ENCODE measurements around the gene CPVL.

CPVL gene

DNA sequence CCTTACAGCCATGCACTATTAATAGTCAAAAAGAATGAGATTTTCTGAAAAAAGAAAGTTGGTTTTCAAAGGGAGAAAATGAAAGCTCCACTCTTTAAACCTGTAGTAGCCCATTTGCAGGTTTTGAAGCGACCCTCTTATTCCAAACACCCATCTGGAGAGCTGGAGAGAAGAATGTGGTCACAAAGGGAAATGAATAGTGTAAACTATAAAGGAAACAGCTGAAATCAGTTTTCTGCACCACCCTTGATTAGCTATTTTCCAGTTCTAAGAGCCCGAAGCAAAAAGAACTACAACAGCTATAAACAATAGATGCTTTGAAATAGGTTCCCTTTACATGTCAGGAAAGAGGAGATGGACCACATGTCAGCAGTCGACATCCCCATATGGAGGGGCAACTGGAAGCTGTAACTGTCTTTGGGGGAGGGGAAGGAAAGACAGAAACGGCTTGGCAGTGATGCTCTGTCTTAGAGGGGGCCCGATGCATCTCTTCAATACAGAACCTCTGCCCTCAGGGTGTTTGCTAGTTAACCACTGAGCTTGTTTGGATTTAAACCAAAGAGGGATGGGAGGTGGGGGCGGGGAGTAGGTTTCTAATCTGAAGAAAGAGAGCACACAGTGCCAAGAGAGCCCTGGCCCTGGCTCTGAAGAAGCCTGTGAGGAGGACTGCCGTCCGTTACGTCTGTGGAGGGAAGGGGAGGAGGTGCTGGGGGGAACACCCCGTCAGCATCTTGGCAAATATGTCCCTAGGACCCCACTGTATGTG lies 55.3 kb downstream of the CPVL start:
- no peak for DNase-seq (ENCODE audit: low read depth)

DNA sequence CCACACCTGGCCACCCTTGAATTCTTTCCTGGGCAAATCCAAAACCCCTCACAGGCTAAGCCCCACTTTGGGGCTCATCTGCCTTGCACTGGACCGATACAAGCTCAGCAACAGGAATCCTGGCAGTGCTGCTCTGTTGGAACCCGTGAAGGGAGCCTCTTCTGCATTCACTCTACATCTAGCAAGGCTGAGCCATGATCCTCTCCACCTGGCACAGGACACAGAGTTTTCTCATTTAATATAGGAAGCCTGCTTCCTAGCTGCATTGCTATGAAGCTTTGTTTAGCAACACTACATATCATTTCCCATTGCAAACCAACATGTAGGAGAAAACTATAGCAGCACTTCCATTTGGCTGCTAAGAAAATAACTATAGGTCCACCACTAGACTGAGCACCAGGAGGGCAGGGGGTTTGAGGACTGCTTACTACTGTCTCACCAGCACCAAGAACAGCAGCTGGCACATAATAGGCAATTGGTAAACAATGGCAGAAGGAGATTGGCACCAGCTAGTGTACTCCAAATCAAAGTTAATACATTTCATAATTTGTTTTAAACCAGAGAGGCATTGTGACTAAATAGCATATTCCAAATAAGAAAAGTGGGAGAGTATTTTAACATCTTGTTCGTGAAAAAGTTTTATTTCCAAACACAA lies 56.1 kb downstream of the CPVL start:
- no peak for DNase-seq (ENCODE audit: low read depth)

DNA sequence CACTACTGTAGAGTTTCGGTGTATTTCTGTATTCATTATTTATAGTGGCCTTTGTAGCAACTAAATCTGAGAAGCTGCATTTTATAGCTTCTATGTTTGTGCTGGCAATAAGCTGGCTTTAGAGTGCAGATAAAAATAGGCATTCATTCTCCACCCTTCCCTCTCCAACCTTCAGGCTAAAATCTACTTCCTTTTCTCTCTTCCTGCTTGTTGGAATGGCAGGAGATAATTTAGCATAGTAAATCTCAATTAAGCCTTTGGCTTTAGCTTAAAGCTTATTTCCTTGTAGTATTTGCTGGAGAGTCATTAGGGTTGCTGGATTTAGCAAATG lies 58.5 kb downstream of the CPVL start:
- DNase-seq (ENCODE audit: low read depth): no peak

DNA sequence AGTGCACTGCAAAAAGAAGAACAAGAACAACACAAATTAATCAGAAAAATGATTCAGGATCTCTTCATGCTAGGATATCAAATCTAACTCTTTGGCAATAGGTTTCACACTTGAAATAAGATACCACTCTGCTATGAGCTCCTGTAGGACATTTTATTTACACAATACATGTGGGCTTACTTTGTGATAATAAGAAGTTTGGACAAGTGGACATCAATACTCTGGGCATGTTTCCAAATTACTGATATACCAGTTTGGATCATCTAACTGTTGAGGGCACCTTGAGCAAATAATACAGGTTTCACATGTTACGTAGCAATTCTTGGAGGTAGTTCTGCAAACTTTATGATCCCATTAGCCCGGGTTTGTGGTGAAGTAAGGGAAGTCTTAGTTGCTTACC lies 59.8 kb downstream of the CPVL start:
- DNase-seq (ENCODE audit: low read depth): no peak

DNA sequence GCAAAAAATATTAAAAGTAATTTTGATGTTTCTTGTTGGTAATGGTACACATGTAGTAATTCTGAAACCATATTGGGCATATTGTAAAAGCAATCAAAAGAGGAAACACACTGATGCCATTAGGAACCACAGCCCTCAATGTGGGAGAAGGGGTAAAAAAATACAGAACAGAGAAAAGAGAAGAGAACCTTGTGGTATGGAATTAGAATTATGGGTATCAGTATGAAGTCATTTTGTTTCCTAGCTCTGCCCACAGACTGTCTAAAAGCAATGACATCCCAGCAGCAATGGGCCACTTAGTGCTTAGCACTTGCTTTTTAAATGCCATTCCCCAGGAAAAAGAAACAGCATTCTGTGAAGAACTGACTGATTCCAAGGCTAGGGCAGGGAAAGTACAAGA lies 61.5 kb downstream of the CPVL start:
- DNase-seq (ENCODE audit: low read depth): no peak

DNA sequence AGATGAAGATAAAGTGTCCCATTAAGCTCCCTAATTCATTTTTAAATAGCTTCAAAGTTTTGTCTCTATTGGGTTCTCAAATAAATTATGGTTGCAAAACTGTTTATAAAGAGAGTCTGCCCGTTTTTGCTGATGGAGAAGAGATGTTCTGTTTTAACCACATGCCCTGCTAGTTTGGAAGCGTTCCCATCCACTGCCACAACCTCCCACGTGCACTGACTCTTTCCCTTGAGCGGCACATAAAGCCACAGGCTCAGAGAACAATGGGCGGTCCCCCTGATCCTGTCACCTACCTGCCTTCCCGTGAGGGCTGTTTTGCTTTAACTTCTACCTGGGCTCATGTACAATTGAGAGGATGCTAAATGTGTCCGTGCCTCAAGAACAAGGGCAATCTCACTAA lies 65.5 kb downstream of the CPVL start:
- DNase-seq (ENCODE audit: low read depth): no peak

DNA sequence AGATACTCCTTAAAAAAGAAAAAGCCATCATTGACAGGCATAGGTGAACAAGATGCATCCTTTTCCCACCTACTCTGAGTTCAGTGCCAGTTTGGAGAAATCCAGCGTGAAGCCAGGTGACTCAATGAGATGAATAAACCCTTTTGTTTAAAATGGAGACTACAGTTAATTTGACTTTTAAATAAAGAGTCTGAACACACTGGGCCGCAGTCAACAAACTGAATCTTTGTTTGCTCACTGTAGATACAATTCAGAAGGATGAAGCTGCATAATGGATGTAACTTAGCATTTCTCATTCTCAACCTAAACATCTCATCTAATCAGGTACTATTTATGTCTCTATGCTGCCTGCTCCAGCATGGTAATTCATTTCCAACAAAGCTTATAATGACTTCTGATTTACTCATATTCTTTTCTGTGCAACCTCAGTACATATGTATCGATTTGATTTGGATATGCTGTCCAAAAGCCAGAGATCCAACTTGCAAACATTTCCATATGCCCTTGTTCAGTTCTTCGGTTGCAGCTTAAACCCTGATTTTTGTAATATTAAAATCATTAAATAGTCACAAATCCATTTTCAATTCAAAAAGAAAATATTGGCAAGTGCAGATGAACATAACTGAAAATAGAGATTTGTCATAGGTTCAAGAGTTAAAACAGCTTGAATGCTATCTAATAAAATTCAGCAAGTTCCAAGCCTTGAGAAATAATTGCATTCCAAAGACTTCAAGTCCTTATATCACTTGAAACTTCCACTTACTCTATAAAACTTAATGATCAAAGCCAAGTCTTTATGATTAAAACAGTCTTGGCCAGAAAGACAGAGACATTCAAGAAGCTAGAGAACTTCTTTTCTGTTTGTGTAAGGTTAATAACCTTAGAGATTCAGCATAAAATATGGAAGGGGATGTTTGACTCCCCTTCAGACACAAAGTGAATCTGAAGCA lies 67.8 kb downstream of the CPVL start:
- DNase-seq (ENCODE audit: low read depth): no peak

DNA sequence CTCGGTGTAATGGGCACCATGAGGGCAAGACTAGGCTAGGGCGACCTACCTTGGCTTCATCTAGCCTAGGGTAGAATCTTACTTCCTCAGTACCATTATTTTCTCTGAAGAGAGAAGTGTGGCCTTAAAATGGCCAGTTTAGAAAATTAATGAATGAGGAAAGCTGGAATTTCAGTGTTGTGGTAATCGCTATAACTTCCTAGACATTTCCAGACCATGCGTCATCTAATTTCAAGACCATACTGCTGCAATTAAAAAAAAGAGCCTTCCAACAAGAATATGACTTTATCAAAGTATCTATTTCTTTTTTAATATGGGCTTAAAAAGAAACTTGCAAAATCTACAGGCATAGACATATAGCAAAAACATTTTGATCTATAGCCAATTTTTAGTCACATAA lies 68.5 kb downstream of the CPVL start:
- no peak for DNase-seq (ENCODE audit: low read depth)

DNA sequence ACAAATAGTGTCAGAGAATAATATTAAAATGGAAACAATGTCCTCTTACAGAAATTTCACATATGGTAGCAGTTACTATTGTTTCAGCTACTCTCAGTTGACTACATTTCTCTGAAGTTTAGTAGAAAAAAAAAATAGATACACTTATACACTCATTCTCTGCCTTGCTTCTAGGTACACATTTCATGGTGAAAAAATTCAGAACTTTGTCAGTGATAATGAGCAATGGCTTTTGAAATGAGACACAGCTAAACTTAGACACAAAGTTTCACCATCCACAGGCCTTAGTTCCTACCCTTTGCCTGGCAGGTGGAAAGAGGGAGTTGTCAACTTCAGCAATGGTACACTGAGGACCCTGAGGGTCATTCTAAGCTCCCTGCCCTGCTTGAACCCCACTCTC lies 69.2 kb downstream of the CPVL start:
- no peak for DNase-seq (ENCODE audit: low read depth)

DNA sequence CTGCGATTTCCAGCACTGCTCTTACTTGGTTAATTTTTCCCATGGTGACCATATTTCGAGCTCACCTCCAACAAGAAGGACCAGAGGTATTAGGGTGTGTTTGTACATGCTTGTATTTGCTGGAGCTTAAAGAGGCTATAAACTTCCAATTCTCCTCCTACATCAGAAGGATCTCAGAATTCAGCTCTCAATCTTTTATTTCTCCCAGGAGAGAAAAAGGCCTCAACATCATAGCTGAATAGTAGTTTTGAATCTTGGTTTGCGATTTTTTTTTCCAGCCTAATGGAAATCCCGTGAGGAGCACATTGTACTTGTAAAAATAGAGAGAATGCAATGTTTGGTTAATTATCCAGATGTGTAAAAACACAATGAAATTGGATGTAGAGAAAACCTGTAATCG lies 69.7 kb downstream of the CPVL start:
- no peak for DNase-seq (ENCODE audit: low read depth)

DNA sequence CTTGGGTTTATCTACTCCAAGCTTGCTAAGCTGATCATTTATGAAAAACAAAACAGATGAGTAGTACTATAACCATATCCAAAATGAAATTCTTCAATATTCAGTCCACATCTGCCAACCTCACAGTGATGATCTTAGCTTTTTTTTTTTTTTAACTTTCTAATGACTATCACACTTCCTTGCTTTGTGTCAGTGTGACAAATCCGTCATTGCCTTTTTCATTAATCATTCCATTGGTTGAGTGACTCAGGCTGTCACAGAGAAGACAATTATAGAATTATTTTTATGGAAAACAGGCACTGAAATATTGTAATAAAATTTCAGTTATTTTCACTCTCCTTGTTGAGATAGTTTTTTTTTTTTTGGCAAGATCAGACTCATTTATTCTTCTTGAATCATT lies 70.7 kb downstream of the CPVL start:
- no peak for DNase-seq (ENCODE audit: low read depth)

DNA sequence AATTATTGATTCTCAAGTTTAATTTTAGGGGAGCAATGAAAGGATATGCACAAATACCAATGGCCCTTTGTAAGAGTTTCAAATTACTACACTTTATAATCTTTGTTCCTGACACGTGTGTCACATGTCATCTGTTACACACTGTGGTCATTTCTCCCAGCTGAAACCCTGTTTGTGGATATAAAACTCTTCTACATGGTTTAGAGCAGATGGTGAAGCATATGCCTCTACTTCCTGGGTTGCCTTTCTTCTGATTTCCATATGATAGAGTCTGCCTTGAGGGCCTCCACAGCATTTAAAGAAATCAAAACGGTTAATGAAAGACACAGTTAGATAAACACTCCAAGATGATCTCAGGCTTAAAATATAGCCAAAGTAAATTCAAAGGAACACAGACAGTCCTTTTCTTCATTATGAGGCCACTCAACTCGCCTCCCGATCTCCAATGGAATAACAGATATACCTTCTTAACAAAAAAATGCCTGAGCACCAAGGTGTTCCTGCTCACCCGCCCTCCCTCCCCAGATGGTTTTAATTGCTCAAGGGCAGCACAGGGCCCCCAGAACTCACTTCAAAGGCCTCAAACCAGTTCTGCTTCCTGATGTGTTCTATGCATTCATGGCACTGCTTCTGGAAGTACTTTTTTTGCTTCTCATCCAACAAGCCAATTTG lies 75.0 kb downstream of the CPVL start:
- no peak for DNase-seq (ENCODE audit: low read depth)

DNA sequence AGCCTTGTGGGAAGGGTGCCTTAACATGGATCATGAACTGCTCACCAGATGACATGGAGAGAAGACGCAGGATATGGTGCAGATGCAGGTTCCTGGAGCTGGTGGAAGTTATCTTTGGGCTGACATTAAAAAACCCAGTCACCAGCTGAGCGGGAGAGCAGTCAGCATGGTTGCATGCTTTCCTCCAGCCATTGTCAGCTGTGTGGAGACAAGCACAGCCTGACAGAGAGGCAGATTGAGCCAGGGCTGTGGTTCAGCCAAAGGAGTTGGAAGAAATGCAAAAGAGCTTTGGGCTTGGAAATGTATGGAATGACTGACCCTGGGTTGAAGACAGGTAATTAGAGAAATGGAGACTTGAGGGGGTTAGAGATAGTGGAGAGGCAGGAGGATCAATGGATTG lies 79.7 kb downstream of the CPVL start:
- DNase-seq (ENCODE audit: low read depth): no peak

DNA sequence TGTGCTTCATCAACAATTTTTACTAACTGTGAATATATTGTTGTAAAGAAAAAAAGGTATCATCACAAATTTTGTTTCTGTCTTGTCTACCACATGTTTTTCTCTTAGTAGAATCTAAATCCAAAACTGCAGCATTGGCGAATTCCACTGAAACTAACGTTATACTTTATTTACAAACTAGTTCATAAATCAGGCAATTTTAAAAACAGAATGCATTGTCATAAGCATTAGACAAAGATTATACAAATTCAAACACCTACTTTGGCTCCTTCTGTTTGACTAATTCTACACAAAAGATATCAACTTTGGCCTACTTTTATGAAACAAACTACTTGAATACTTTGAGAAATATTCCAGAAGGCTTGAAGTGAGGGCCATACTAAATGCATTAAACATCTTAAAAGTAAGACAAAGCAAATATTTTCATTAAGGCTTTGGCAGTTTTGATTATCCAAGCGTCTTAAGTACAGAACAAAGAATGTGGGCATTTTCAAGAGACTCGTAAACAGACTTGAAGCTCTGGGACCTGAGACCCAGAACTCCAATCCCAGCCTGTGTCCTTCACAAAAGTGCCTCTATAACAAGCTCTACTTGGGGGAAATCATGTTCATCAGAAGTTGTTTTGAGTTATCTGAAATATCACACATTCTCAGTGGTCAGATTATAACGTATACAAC lies 81.0 kb downstream of the CPVL start:
- no peak for DNase-seq (ENCODE audit: low read depth)

DNA sequence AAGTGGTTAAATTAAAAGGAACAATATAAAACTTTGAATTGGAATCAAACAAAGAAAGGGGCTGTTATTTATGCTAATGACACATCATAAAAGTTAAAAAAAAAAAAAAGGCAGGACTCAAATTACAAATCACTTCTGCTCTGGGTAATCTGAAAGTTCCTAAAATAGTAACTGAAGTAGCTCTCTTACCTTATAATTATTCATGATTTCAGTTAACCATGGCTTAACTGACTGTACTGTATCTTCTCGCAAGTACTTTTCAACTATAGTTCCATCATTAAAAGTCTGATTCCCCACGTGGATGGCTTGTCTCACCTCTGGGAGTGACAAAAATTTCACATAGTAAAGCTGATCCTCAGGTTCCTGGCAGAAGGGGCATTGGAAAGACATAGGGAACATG lies 82.5 kb downstream of the CPVL start:
- no peak for DNase-seq (ENCODE audit: low read depth)

DNA sequence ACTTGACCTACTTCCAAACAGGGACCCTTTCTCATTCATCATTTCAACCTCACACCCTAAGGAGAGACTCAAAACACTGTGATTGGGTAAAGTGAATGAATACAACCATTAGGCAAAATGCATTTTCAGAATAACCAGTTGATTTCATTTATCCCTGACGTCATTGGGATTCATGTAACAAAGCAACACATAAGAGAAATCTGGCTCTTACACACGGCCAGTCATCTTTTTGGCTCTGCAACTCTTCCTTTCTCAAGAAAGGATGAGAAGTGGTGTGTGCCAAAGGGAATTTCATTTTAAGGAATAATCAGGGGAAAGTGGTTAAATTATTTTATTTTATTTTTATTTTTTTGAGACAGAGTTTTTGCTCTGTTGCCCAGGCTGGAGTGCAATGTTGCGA lies 83.1 kb downstream of the CPVL start:
- no peak for DNase-seq (ENCODE audit: low read depth)

DNA sequence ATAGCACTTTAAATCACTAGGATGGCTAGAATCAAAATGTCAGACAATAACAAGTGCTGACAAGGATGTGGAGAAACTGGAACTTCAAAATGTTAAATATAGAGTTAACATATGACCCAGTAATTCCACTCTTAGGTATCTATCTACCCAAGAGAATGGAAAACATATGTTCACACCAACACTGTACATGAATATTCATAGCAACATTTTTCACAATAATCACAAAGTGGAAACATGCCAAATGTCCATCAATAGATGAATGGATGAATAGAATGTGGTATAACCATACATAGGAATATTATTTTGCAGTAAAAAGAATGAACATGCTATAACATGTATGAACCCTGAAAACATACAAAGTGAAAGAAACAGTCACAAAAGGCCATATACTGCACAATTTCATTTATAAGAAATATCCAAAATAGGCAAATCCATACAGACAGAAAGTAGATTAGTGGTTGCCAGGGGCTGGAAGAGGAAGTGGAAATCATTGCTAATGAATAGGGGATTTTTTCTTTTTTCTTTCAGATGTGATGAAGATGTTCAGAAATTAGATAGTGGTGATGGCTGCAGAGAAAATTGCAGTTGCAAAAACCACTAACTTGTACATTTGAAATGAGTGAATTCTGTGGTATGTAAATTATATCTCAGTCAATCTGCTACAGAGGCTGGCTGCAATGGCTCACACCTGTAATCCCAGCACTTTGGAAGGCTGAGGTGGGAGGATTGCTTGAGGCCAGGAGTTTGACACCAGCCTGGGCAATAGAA lies 93.0 kb downstream of the CPVL start:
- DNase-seq (ENCODE audit: low read depth): no peak

DNA sequence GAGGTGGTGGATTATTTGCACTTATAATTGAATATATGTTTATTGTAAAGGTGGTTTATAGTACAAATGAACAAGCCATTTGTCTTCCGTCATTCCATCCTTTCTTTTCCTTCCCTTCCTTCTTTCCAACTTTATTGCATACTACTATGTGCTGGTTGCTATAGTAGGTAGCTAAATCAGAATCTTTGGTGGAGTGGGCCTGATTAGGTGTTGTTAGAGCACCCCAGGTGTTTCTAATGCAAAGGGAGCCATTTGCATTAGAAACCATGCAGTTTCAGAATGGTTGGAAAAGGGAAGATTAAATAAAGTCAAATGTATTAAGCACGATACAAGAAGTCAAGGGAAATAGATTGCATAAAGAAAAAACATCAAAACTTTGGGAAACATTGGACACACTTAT lies 99.4 kb downstream of the CPVL start:
- DNase-seq (ENCODE audit: low read depth): no peak

DNA sequence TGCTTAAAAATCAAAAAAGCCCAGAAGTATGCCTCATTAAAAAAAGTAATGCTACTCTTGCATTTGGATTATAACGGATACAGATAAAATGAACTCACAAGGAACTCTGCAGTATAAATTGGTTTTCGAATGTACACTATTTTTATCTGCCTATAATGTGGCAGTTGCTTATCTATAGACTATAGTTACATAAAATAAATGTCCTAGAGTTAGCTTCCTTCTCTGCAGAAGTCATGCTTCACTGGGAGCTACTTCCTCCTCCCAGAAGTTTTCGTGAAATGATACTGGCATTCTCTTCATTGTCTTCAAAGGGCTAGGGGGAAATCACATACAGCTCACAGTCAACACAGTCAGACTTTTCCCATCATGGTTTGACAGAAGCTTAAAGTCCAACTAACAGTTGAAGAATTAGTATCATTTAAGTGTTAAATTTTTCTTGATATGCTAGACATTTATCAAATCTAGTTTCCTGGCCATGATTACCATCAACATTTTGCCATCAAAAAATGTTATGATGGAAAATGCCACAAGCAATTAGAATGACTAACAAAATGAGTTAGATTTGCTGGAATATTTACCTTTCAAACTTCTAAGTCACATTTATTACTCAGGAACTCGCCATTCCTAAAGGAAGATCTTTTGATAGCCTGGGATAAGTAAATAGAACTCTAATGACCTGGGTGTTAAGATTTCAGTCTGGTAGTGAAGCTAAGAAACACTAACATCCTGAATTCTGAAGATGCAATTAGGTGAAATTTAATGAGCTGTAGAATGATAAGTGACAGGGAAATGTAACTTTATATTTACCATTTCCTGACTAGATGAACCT lies 100.9 kb downstream of the CPVL start:
- DNase-seq (ENCODE audit: low read depth): no peak

DNA sequence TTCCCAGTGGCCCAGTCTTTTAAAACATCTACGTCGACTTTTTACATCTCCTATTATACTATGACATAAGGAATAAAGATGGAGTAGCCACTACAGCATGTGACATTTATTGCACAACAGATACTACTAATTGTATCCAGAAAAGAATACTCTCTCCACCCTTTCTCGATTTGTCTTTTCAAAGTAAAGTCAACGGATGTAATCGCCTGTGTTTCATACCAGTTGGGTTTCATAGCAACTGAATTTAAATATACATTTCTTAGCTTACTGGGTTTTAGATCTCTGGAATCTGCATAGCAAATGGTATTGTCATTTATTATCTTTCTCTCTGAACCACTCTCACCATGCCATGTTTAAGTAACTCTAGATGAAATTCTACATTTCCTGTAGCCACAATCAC lies 101.8 kb downstream of the CPVL start:
- DNase-seq (ENCODE audit: low read depth): no peak
